Measurements from ENCODE around the gene NRG2.

NRG2 gene

DNA sequence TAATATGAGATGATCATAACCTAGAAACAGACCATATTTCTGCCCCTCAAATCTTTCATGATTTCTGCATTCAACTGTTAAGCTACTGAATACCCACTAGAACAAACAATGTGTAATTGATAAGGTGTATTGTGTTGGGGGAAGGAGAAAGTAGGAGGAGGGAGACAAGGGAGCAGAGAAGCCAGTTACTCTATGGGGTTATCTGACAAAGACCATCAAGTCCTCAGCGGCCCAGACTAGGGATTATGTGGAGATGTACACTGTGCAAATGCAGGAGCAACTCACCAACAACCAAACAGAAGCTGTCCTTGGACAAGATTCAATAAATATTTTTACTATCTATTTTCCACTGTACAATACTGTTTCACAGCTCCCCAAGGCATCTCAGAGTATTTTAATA lies 2.7 kb downstream of the NRG2 start:
- no peak for DNase-seq

DNA sequence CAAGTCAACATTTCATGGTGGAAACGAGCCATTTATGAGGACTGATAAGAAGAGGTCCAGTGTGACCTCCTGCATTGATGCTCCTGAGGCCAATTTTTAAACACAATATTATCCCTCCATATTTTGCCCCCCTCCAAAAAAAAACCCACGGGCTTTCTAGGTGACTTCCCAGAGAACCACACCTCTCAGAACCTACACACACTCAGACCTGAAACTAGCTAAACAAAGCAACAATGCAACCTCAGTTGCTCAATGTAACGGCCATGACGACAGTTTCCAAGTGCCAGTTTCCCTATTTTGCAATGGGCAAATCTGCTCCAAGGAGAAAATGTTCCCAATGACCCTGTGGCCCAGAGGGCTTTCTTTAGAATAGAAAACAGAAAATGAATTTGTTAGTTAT lies 3.5 kb downstream of the NRG2 start:
- no peak for DNase-seq

DNA sequence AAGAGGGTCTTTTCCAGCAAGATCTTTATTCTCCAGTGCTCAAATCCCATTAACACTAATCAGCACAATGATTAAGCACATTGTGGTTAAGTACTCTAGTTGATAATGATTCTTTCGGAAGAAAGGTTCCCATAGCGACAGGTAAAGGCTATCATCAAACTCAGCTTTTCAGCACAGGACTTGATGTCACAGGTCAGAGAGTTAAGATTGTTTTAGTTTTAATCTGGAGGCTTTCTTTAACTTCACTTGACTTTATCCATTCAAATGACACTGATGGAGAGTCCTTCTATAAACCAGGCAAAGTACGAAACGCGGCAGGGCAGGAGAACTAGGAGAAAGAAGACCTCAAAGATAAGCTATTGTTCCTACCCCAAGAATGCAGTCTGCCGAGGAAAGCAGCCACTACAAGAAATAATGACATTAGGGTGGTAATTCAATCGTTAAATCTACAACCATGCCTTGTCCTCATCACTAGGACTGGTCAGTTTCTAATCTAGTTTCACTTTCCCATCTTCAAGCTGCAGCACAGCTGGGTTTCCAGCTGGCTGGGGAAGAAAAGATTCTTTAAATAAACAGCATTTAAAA lies 4.6 kb downstream of the NRG2 start:
- DNase-seq = peak; percentile 34

DNA sequence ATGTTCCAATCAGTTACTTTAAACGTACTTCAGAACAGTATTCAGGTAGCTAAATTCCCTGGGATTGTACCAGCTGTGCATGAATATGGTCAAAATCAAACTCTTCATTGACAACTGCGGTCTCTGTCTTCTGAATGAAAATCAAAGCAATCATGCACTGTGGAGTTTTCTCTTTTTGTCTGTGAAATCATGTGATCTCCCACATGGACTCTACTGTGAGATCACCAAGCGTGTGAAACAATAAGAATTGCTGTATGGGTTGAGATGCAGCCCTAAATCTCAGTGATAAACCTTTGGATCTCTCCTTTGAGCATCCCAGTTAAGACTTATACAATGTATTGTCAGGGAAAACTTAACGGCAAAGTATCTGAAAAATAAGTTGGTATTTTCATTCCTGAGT lies 6.1 kb downstream of the NRG2 start:
- no peak for DNase-seq

DNA sequence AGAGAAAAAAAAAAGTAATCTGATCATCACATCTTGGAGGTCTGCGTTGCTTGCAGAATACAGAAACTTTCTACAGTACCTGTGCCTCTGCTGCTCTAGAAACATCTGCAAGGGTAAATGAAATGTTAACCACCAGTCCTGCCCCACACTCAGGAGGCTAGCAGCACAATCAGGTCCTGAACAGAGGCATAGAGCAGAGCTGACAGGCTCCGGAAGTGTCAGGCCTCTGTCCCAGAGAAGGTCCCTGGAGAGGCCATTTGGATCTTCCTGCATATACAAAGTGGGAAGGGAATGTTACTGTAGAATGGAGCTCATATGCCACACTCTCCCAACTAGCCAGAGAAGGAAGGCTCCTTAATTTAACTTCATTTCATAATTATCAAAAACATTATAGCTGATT lies 7.2 kb downstream of the NRG2 start:
- no peak for DNase-seq

DNA sequence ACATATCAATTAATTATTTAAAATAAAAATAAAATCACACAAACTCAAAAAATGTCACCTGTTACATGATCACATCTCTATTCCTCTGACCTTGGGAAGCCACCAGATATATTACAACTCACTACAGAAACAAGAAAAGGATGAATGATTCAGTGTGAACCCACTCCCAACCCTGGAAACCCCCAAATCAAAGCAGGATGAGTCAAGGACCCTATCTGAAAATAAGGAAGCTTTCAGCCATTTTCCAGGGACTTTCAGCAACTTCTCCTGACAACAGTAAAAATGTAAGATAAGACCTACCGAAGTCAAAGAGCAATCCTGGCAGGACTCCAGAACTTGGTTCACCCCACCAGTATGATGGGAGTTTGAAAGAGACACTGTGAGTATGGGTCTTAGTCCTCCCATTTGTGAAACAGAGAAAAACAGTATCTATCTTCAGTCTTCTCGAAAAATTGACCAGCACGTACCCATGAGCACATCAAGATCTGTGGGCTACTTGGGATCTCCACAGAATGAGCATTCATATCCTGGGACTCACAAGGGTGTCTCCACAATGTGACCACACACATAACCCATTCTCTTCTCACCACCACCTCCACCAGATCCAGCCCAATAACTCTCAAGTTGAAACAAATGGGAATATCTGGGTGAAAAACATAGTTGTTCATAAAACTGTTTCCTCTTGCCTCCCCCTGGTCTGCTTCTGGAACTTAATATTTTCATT lies 9.9 kb downstream of the NRG2 start:
- no peak for DNase-seq

DNA sequence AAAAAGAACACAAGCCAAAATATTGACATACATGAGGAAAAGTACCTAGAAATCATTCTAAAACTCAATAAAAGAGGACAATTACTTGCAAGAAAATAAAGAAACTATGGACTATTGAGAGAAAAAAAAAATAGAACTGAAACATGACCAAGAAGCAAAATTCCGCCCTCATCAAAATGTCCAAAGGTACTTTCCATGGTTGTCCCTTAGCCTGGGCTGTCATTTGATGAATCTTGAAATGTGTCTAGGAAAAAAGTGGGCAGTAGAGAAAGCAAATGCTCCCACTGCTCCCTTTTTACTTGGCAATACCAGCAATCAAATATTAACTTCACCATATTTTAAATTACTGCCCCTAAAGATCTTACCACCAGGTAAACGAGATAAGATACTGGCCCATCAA lies 10.8 kb downstream of the NRG2 start:
- DNase-seq = no peak

DNA sequence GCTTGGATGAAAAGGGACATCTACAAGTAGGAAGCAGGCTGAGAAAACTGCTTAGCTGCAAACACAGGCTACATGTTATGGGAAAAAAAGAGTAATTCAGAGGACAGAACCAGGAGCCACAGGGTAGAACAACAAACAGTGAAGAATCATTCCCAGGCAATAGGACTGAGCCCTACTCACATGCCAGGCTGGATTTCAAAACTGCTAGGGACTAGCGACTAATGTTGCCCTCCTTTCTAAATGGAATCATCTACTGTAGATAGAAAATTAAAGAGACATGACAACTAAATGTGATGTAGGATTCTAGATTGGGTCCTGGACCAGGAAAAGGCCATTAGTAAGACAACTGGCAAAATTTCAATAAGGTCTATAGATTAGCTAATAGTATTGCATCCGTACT lies 15.3 kb downstream of the NRG2 start:
- no peak for DNase-seq

DNA sequence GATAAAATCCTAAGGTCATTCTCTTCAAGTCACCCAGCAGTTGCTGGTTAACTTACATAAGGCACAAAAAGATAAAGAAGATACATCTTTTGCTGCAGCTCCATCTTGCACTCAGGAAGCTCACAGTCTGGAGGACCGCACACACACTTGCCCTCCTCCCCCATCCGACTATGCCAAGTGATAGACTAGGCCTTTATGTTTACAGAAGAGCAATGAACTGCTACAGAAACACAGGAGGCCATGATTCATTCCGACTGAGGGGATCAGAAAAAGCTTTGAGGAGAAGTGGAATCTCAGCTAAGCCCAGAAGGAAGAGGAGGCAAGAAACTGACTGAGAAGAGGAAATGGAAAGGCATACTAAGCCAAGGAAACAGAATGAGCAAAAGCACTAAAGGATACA lies 17.4 kb downstream of the NRG2 start:
- DNase-seq = peak; percentile 81

DNA sequence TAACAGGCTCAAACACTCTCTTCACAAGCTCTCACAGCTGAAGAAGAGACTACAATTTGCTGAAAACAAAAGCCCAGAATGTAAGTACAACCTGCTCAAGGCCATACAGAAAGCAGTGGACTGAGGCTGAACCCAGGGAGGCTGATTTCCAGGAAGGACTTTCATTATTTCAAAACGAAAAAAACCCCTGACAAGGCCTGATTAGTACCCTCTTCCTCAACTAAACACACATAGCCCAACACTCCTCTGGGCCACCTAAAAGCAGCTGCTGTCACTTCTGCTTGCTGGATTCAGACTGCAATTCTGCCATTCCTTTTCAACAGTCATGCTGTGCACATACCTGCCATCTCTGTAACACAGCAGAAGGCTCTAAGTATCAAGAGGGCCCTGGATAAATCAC lies 18.2 kb downstream of the NRG2 start:
- no peak for DNase-seq

DNA sequence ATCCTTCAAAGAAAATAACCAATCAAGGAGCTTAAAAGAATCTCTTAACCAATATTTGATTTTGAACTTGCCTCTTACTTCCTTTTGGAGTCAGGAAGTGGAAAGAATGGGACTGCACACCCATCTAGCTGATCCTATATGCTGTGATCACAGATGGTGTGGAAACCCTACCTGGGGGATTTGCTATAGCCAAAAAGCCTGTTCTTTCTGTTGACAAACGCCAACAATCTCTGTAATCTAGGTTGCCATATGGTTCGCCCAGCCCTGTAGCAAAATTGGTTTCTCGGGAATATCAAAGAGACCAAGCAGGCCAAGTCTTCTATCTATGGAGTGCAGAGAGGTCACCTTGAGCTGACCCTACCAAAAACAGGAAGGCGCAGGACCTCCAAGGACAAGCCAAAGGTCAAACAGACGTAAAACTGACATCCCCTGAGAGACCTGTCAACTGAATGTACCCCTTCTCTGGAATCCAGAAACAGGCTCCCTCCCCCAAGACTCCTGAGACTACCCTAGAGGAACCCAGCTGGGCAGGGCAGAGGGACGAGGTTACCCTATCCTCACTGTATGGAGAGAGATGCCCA lies 19.4 kb downstream of the NRG2 start:
- DNase-seq = no peak

DNA sequence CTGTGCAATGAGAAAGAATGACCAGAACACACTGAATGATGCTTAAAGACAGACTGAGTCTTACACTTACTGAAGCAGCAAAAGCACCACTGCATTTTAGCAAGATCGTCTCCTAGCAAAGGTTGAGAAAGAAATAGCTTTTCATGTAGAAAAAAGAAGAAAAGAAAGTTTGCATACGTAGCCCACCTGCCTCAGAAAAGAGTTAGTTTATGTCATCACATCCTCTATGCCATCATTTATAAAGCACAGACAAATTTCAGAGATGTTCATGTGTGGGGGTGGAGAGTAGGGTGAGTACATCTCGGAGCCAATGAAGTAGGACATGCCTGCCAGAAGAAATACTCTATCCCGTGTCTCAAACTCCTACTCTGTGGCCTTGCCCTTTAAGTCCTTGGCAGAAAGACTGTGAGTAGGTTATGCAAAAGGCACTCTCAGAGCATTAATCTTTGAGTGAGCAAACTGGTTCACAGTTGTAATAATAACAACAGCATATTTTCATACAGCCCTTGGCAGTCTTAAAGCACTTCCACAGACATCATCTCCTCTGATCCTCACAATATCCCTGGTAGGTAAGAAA lies 22.4 kb downstream of the NRG2 start:
- DNase-seq = peak; percentile 4

DNA sequence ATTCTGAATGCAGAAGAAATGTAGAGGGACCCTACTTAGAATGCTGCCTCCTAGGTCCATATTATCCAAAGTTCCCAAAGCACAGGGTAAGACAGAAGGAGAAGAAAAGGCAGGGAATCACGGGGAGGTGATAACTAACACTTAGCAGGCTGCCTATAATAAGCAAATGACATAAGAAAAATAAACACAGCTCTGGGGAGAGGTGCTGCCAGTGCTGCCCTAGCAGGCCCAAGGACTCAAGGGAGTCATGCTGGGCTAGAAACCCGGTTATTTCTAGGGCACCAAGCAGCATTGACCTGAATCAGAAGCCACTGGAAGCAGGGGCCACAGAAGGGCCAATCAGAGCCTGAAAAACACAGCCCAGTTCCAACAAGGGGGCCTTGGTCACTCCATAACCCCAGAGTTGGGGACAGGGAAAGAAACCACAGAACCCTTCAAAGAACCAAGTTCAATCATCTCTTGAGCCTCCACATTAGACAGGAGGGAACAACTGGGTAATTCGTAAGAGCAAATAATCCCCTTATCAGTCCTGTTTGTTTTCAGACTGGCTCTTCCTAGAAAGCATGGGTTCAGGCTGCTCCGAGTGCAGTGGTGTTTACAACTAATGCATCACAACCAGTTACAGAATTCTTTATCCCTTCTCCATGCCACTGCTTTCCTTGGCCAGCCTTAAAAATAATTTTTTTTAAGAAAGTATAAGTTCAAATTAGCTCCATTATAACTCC lies 24.0 kb downstream of the NRG2 start:
- DNase-seq = no peak

DNA sequence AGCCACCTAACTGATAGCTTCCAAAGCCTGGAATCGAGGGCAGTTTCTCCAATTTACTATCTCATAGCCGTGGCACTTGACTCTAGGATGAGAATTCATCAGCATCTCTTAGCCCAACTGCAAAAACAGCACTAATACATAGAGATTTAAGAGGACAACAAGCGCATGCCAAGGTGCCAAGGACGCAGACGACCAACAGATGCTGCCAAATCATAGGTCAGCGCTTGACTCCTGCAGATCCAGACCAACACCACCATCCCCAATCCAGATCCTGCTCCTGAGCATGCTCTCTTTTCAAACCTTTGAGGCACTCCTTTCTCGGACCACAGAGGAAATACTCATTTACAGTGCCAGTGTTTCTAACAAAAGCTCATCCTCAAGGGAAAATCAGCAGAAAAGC lies 24.6 kb downstream of the NRG2 start:
- no peak for DNase-seq

DNA sequence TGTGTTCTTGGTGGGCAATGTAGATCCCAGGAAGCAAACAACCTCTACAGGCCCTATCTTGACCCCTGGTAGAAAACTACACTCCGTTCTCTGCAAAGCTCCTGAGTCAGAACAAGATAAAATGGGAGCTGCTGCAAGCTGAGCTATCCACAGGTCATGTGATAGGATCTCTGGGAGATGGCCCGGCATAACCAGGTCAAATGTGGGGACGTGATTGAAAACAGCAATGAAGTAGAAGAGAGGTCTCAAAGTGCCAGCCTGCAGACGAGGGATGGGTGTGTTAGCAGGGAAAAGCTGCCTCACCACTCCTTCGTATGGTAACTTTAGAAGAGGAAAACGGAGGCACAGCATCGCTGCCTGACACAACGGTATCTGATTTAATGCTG lies 25.0 kb downstream of the NRG2 start:
- DNase-seq = no peak

DNA sequence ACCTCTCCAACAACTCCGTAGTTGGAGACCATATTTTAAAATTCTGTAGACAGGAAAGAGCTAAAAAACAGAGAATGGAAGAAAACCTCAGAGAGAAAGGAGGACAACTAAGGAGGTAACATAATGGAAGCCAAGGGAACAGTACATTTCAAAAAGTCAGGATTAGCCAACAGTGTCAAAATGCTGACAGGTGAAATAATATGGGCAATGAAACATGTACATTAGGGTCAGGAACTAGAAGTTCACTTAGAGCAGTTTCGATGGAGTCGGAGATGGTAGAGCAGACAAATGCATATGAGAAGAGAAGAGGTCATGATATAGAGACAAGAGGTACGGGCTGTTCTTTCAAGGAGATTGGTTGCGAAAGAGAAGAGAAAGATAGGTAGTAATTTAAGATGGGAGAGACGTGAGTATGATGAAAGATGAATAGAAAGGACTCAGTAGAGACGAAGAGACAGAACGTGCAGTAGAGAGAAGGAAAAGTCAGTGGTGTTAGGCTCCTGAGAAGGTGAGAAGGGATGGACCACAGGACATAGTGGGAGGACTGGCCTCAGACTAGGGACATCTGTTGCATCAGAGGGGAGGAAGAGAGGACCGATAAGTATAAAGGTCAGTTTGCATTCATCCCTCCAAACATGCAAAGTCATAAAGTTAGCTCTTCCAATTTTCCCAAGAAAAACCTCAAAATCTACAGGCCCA lies 25.6 kb downstream of the NRG2 start:
- DNase-seq = no peak

DNA sequence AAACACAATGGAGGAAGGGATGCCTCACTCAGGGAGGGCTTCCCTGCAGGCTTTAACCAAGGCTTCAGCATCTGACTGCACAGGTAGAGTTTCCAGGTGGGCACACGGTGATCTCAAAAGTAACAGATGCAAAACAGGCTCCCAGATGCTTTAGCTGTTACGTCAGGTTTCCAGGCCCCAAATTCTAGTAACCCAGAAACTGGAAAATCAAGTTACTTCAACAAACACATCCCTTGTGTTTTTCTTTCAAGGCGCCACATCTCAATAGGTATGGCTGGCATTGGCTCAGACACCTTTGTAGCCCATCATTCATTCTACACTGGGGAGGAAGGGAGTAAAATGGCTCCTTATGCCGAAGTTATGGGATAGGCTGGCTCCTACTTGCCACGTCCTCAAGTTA lies 27.4 kb downstream of the NRG2 start:
- DNase-seq = no peak

DNA sequence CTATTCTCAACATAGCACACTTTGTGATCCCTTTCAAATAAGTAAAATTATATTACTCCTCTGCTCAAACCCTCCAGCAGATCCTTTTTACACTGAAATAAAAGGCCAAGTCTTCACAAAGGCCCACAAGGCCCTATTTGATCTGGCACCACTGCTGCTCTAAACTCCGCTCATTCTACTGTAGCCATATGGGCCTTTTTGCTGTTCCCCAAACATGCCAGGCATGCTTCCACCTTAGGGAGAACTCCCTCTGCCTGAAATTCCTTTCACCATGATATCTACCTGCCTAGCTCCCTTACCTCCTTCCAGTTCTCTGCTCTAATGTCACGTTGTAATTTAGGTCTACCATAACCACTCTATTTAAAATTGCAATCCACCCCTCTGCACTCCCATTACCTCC lies 28.3 kb downstream of the NRG2 start:
- DNase-seq = no peak

DNA sequence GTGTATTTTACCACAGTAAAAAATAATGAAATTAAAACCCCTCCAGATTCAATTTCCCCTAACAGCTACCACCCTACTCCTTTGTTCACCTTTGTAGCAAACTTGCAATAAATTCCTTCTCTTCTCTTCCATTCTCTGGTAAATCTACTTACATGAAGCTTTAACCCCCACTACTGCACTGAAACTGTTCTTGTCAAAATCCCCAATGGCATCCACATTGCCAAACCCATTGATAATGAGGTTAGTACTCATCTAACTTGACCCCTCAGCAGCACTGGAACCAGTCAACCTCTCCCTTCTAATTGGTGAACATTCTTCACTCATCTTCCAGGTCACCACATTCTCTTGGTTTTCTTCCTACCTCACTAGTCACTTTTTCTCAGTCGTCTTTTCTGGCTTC lies 29.6 kb downstream of the NRG2 start:
- DNase-seq = no peak

DNA sequence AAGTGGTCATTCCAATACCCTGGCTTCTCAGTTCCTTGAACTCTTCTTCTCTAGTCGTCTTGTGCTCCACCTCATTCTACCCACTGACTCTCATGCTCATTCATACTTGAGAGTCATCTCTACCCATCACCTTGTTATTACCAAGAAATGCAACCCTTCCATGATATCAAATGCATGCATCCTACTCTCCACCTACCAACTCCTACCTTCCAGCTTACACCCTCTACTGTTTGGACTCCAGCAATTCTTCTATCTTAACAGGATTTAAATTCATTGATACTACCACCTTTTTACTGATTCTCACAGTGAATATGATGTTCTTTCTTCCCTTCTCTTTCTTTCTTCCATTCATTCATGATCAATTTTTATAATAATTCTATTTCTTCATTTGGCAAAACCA lies 30.7 kb downstream of the NRG2 start:
- no peak for DNase-seq

DNA sequence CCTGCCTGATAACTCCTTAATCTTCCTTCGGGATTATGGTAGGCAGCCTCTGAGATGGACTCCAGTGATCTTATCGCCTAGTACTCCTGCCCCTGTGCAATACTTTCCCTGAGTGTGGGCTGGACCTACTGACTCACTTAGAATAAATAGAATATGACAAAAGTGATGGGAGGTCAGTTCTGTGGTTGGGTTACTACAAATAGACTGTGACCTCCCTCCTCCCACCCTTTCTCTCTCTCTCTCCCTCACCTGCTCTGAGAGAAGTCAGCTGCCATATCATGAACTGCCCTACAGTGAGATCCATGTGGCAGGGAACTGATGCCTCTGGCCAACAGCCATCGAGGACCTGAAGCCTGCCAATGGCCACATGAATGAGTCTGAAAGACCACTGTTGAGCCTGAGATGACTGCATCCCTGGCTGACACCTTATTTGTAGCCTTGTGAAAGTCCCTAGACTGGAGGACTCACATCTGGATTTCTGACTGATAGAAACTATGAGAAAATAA lies 31.7 kb downstream of the NRG2 start:
- DNase-seq = peak; percentile 85

DNA sequence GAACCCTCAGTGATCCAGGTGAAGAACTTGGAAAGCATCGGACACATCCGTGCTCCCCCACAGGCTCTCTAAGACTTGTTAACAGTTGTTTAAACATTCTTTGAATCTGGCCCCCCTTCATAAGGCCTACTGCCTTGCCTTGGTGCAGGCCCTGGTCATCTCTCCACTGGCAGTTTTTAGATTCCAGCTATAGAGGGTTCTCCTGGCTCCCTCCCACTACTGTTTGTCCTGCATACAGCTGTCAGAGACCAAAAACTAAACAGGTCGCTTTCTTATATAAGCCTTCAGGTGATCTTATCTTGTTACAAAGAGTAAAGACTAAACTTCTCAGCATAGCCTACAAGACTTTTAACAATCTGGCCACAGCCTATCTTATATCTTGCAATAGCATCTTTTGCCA lies 32.3 kb downstream of the NRG2 start:
- DNase-seq = no peak

DNA sequence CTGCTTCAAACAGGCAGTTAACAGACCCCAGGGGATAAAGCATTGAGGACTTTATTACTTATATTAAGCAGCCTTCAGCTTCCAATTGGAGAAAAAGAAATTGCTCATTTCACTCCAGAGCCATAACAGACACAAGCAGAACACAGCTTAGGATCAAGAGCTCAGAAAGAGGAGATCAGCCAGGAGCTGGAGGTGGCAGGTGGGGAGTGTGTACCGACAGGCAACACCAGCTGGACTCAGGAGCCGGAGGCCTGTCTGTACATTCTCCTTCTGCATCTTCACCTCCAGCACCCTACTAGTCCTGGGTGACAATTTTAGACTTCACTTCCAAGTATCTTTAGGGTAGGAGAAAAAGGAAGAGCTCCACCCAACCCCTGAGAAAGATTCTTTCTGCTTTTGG lies 35.8 kb downstream of the NRG2 start:
- no peak for DNase-seq
